LHCN-M2 (cell line): Measurements from ENCODE around the gene OLIG2. TPM values are rescaled to one million over a fixed set of nuclear protein-coding genes. Genes with fewer than 3 reads are reported as not detected.

ENCODE experiments used
- DNase-seq: peaks from one replicate; pipeline ENCODE4 v3.0.0-alpha.2; 2012; ENCODE audit warnings: low read depth
- total RNA-seq: library from RNA; depleted of rRNA; stranded (reverse); fragments of >200 nt; gene quantifications from 2 replicates; pipeline ENCODE4 v1.2.3, GENCODE V29; 2014; rRNA removed

OLIG2 gene
- total RNA-seq, 1 experiment from 2014 or later: not detected

DNA sequence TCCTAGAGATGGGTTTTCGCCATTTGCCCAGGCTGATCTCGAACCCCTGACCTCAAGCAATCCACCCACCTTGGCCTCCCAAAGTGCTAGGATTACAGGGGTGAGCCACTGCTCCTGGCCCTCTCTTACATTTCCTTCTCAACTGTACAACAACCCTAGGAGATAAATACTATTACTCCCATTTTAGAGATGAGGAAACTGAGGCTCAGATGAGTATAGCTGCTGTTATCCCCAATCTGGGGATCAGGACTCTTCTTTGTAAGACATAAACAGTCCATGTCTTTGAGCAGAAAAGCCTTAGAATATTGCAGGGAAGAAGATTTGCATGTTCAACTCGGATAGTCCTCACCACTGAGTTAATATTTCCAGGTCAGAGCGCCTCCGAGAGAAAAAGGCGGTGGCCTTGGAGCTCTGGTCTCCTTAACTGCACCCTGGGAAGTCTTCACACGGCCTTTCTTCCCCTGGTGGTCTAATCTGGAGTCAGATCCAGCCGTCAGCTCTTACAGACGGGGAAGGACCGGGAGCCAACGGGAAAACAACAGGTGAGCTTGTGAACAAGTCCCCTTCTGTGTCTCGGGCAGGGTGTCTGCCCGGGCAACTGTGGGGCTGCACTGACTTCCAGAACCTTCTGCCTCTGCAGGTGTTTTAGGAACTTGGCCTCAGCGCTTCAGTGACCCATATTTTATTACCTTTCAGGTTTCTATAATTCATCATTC lies 38.3 kb downstream of the OLIG2 start:
- DNase-seq: no peak

DNA sequence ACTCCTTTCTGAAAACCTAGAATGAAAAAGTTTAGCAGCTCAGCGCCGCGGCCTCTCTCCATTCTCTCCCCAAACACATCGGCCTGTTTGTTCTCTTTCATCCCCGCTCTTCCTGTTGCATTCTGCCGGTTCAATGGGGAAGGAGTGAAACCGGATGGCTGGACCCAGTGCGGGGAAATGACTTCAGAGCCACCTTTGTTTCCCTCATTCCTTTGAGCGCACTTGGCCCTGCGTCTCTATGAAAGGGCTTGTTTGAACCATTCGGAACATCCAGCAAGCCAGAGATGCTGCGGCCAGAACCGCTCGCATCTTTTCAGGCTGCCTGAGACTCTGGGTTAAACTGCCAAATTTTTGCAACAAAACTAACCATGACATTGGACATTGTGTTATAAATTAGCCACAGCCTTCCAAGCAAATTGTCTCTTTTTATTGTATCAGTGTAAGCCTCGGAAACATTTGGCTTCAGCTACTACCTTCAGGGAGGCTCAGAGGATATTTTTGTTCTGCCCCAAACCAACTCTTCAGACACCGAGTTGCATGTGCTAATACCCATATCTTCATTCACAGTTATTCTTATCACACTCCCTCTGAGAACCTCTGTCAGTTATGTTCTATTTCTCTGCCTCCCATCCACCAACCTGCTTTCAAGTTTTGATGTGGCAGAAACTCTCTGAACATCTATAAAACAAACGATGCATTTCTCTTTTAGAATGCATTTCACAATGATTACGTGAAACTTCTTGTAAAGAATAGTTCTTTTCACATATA lies 39.1 kb downstream of the OLIG2 start:
- no peak for DNase-seq

DNA sequence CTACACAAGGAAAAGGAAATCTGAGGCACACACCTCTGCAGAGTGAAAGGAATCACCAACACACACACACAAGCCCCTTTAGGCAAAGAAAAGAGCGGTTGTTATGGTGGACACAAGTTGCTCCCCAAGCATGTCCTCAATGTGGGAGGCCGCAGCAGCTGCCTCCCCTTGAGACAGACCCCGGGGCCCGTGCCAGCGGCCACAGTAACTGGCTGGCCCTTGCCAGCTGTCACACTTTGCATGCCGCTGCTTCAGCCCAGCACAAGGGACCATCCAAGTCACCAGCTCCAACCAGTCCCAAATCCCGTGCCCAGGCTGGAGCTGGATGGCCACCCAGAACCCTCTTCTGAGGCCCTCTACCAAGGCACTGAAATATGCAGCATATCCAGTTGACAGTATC lies 41.3 kb downstream of the OLIG2 start:
- no peak for DNase-seq

DNA sequence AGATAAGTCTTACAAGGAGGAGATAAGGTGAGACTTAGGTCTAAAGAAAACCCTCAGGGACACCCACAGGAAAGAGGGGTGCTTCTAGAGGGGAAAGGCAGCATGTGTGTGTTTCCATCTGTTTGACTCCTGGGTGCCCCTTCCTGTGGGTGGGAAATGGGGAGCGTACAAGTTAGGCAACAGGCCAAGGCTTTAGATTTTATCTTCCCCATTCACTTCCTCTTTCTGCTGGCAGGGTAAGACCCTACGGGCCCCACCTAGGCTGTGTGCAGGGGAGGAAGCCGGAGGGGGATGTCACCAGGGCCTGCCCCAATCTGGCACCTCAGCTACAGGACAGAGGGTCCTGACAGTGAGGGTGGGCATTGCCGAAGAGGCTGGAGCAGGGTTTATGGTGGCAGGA lies 41.7 kb downstream of the OLIG2 start:
- no peak for DNase-seq

DNA sequence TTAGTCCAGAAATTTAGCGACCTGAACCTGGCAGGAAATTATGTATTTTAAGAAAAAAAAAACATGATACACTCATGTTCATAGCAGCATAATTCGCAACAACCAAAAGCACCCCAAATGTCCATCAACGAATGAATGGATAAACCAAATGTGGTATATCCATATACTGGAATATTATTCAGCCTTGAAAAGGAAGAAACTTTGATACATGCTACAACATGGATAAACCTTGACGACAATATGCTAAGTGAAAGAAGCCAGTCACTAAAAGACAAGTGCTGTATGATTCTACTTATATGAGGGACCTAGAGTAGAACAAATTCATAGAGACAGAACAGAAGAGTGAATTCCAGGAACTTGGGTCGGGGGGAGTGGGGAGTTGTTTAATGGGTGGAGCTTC lies 43.5 kb downstream of the OLIG2 start:
- DNase-seq: no peak

DNA sequence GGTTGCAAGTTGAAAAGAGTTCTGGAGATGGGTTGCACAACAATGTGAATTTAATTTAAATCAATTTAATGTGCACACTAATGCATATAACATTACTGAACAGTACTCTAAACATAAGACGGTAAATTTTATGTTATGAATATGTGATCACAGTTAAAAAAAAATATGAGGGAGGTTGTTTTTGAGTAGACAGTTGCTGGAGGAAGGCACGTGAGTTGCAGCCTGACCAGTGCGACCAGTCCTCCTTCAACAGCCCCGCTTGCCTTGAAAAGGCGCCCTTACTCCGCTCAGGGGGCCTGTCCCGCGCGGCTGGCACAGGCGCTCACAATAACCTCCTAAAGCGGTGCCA lies 43.9 kb downstream of the OLIG2 start:
- DNase-seq: no peak

DNA sequence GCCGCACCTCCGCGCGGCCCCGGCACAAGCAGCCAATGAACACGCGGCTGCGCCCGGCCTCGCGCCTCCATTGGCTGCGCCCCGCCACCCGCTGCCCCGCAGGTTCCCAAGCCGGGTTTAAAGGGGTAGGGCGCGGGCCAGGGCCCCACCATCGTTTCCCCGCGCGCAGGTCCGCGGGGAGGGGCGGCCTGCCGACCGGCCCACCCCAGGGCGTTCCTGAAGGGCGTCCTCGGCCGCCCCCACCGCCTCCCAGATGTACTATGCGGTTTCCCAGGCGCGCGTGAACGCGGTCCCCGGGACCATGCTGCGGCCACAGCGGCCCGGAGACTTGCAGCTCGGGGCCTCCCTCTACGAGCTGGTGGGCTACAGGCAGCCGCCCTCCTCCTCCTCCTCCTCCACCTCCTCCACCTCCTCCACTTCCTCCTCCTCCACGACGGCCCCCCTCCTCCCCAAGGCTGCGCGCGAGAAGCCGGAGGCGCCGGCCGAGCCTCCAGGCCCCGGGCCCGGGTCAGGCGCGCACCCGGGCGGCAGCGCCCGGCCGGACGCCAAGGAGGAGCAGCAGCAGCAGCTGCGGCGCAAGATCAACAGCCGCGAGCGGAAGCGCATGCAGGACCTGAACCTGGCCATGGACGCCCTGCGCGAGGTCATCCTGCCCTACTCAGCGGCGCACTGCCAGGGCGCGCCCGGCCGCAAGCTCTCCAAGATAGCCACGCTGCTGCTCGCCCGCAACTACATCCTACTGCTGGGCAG lies 44.4 kb downstream of the OLIG2 start, which contains the start of gene OLIG1:
Gene OLIG1, plus strand, starts transcription at position 148 of the 750 bp plus-strand sequence. Its CDS starts 106 bp downstream, at position 254.
- peak; percentile 11 for DNase-seq

DNA sequence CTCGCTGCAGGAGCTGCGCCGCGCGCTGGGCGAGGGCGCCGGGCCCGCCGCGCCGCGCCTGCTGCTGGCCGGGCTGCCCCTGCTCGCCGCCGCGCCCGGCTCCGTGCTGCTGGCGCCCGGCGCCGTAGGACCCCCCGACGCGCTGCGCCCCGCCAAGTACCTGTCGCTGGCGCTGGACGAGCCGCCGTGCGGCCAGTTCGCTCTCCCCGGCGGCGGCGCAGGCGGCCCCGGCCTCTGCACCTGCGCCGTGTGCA lies 44.9 kb downstream of the OLIG2 start:
- DNase-seq: no peak

DNA sequence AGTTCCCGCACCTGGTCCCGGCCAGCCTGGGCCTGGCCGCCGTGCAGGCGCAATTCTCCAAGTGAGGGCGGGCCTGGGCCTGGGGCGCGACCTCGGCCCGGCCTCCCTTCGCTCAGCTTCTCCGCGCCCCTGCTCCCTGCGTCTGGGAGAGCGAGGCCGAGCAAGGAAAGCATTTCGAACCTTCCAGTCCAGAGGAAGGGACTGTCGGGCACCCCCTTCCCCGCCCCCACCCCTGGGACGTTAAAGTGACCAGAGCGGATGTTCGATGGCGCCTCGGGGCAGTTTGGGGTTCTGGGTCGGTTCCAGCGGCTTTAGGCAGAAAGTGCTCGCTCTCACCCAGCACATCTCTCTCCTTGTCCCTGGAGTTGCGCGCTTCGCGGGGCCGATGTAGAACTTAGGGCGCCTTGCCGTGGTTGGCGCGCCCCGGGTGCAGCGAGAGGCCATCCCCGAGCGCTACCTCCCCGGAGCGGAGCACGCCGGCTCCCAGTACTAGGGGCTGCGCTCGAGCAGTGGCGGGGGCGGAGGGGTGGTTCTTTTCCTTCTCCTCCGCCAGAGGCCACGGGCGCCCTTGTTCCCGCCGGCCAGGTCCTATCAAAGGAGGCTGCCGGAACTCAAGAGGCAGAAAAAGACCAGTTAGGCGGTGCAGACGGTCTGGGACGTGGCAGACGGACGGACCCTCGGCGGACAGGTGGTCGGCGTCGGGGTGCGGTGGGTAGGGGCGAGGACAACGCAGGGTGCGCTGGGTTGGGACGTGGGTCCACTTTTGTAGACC lies 45.4 kb downstream of the OLIG2 start:
- no peak for DNase-seq

DNA sequence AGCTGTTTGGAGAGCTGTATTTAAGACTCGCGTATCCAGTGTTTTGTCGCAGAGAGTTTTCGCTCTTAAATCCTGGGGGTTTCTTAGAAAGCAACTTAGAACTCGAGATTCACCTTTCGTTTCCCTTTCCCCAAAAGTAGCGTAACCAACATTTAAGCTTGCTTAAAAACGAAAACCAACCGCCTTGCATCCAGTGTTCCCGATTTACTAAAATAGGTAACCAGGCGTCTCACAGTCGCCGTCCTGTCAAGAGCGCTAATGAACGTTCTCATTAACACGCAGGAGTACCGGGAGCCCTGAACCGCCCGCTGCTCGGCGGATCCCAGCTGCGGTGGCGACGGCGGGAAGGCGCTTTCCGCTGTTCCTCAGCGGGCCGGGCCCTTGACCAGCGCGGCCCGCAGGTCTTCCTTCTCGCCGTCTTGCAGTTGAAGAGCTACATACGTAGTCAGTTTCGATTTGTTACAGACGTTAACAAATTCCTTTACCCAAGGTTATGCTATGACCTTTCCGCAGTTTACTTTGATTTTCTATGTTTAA lies 46.1 kb downstream of the OLIG2 start:
- DNase-seq: no peak

DNA sequence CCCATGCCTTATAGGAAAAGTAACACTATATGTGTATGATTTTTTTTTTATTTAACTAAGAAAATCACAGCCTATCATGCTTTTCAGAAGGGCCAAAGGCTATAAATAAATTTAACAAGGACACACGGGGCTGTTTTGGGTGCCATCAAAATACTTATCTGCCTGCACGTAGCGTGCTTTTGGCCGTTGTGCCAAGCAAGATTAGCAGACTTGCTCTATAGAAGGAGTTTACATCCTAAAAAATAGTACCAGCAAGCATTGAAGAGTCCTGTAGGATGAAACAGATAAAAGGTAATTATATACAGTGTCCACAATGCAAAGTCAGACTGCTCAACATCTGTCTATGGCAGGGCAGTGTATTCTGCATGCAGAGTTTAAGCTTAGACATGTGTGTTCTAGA lies 47.9 kb downstream of the OLIG2 start:
- DNase-seq: no peak

DNA sequence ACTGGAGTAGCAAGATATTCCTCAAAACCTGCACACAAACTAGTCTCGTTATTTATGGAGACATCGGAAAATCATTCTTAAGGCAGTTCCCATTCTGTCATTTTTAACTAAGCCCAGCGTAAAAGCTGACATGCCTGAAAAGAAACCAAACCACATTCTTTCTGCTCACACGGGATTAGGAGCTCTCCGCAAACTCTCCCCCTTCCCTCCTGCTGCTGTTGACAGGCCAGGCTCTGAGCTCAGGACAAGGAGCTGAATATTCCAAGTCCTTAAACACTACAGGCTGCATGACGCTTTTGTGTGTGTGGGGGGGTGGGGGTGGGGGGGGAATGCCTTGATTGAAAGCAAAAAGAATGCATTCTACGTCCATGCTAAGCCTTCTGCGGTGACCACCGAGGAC lies 49.4 kb downstream of the OLIG2 start:
- no peak for DNase-seq

DNA sequence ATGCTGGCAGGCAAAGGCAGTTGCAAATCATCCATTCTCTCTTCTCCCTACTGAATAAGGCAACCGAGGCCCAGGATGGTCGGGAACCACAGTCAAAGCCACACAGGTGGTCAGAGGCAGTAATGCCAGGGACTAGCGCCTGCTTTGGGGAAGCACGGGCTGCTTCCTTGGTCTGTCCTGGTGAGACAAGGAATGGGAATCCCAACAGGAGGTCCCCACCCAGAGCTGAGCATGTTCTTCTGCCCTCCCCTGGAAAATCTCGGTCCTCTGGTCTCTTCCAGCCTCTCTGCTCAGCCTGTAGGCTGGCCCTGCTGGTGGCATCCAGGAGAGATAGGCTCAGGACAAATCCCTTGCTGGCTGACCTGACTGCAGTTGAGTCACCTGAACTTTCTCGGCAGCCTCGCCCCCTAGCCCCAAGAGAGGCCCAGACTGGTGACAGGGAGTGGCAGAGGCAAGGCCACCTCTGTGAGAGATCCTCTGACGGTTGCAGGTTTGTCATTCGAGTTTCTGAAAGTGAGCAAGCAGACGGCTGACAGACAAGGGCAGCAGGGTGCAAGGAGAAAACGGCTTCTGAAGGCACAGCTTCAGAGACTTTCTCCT lies 50.0 kb downstream of the OLIG2 start:
- no peak for DNase-seq

DNA sequence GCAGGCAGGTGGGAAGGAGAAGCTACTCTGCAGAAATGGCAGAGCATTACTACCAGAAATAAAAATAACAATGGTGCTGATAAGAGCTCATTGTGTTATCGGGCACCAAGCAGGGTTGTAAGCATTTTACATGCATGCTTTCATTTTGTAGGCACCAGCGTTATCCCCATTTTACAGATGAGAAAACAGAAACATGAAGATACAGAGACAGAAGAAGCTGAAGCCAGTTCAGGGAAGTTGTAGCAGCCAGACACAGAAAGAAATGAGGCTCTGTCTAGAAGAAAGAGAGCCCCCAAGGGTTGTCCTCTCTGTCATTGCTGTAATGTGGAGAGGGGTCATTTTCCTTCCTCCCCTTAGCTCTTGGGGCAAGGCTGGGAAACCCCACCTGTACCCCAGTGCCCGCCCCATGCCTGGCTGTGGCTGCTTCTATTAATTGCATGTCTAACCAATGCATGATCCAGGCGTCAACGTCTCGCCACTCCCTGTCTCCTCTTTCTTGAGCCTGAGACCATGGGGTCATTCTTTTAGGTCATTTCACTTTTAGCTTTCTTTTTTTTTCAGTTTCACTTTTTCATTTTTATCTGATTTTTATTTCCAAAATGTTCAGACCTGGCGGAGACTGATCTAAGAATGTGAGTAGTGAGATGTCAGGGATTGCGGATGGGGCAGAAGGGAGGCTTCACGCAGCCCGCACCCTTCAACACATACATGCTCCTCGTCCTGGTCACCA lies 51.0 kb downstream of the OLIG2 start:
- DNase-seq: no peak

Other genes with a start within 250 kb of the OLIG2 start
- gene OLIG1, start 44.2 kb downstream of the OLIG2 start, total RNA-seq: not detected in 2 replicates
- gene IFNAR2, start 204.0 kb downstream of the OLIG2 start, total RNA-seq: 3.7 and 5.8 TPM in 2 replicates
- 38.5 and 40.7 TPM in 2 replicates for gene IL10RB, start 240.4 kb downstream of the OLIG2 start, total RNA-seq